HepG2 (cell line): Measurements from ENCODE around the gene PRDX2. TPM values are rescaled to one million over a fixed set of nuclear protein-coding genes. Genes with fewer than 3 reads are reported as not detected.

Experiments used
- ADNP ChIP-seq: sonication (generic); formaldehyde crosslinking; IDR thresholded peaks from 2 replicates; pipeline ENCODE4 v1.4.0; 2020; ENCODE audit warnings: missing genetic modification reagents
- ARID3A ChIP-seq: IDR thresholded peaks from 2 replicates; pipeline ENCODE4 v1.6.1; 2012; ENCODE audit warnings: low read depth, low read length, improper control_type of control experiment
- ATF7-NPFF ChIP-seq: sonication (generic); formaldehyde crosslinking; IDR thresholded peaks from 2 replicates; pipeline ENCODE4 v1.8.1; 2023; ENCODE audit warnings: mild to moderate bottlenecking, low read depth, missing genetic modification reagents, moderate library complexity
- CEBPZ ChIP-seq: IDR thresholded peaks from 2 replicates; pipeline ENCODE4 v1.6.1; 2012; ENCODE audit warnings: low read length, improper control_type of control experiment
- FOSL1 ChIP-seq: sonication (generic); formaldehyde crosslinking; IDR thresholded peaks from 2 replicates; pipeline ENCODE4 v1.9.0; 2021; ENCODE audit warnings: missing genetic modification reagents, borderline replicate concordance
- GABPA ChIP-seq, 2 experiments: IDR thresholded peaks; 2 replicates each; pipeline ENCODE4 v1.6.1; 2011 to 2016; ENCODE audit warnings: low read depth in 2 of 2, low read length in 1 of 2, missing biosample characterization in 1 of 2, missing genetic modification characterization in 1 of 2
- LCORL ChIP-seq, 2 experiments: fragments of 450-650 bp in 1 of 2; sonication (generic) in 1 of 2; formaldehyde crosslinking in 1 of 2; IDR thresholded peaks; 2 replicates each; pipeline versions ENCODE4 v1.5.0 to v1.6.1; 2017 to 2020; ENCODE audit warnings: antibody characterized with exemption in 1 of 2, missing genetic modification reagents in 1 of 2
- POLR2A ChIP-seq, 2 experiments: IDR thresholded peaks; 2 replicates each; pipeline ENCODE4 v1.6.1; 2011; ENCODE audit warnings: low read depth in 2 of 2, low read length in 2 of 2, mild to moderate bottlenecking in 1 of 2, moderate library complexity in 1 of 2; ENCODE audit not compliant: insufficient read depth in 1 of 2
- RBFOX2 ChIP-seq: fragments of 200-400 bp; formaldehyde crosslinking; IDR thresholded peaks from 2 replicates; pipeline ENCODE4 v1.6.1; 2017; ENCODE audit warnings: low read depth, mild to moderate bottlenecking, low read length
- SALL1 ChIP-seq: sonication (generic); formaldehyde crosslinking; IDR thresholded peaks from 2 replicates; pipeline ENCODE4 v1.8.0; 2022; ENCODE audit warnings: mild to moderate bottlenecking, missing genetic modification reagents
- SNAPC4 ChIP-seq: sonication (generic); formaldehyde crosslinking; IDR thresholded peaks from 2 replicates; pipeline ENCODE4 v1.4.0; 2020; ENCODE audit warnings: mild to moderate bottlenecking, missing genetic modification reagents
- ZNF326 ChIP-seq: sonication (generic); formaldehyde crosslinking; IDR thresholded peaks from 2 replicates; pipeline ENCODE4 v1.4.0; 2020; ENCODE audit warnings: missing genetic modification reagents, borderline replicate concordance
- ZNF503 ChIP-seq: sonication (generic); formaldehyde crosslinking; IDR thresholded peaks from 2 replicates; pipeline ENCODE4 v1.4.0; 2020; ENCODE audit warnings: missing genetic modification reagents
- ZNF740 ChIP-seq: sonication (generic); formaldehyde crosslinking; IDR thresholded peaks from 2 replicates; pipeline ENCODE4 v1.4.0; 2020; ENCODE audit warnings: missing genetic modification reagents
- ZSCAN20 ChIP-seq: sonication (generic); formaldehyde crosslinking; IDR thresholded peaks from 2 replicates; pipeline ENCODE4 v1.4.0; 2020; ENCODE audit warnings: missing genetic modification reagents, mild to moderate bottlenecking, borderline replicate concordance
- polyA plus RNA-seq, 8 experiments: library from polyadenylated mRNA; depleted of rRNA in 3 of 8; stranded (reverse) in 7 of 8; unstranded in 1 of 8; fragments of >200 nt; fragmentation: Illumina TruSeq in 4 of 8; extraction: Trizol in 4 of 8; gene quantifications; 2 replicates each; pipeline versions ENCODE4 v1.2.1 to v1.2.3, GENCODE V29; 2011 to 2016; ENCODE audit warnings: low read depth in 4 of 8, missing spikeins in 1 of 8, mixed read lengths in 1 of 8; ENCODE audit not compliant: insufficient read depth in 1 of 8
- total RNA-seq, 5 experiments: library from RNA; depleted of rRNA; stranded (reverse); fragments of >200 nt; fragmentation: Illumina TruSeq; extraction: Trizol; gene quantifications; 2 replicates each; pipeline ENCODE4 v1.2.3, GENCODE V29; 2016; ENCODE audit warnings: low read depth in 1 of 5

Gene PRDX2
- total and polyA plus RNA-seq, 2 of the 13 experiments (the other 11 are each of a cell fraction or from before 2014, with no cell fraction given), result 218 to 381 TPM

GRCh38 chr19:12777217-12778016, 24.2 kb downstream of the PRDX2 start (continued):
- TF ChIP-seq ARID3A (no peak), ZNF740 (CRISPR knock-in tag) (0 out of 2 replicates have a peak, but pooled peaks have one; percentile 31), ZNF503 (CRISPR knock-in tag) (no peak), CEBPZ (no peak), ZNF326 (CRISPR knock-in tag) (no peak), RBFOX2 (0 out of 2 replicates have a peak, but pooled peaks have one; percentile 7), POLR2A (IDR thresholded peaks at IDR 0.05; ENCODE audit: insufficient read depth in 1 of 2, low read depth in 2 of 2, low read length in 2 of 2) (no peak), GABPA (IDR thresholded peaks at IDR 0.05; ENCODE audit: low read depth, low read length) (no peak), GABPA (CRISPR knock-in tag; IDR thresholded peaks at IDR 0.05; ENCODE audit: low read depth) (no peak), FOSL1 (no peak), ATF7-NPFF (CRISPR knock-in tag) (no peak), SALL1 (peak; percentile 34; the same call in 1 of the 2 replicates), ZSCAN20 (CRISPR knock-in tag) (0 out of 2 replicates have a peak, but pooled peaks have one; percentile 51), SNAPC4 (CRISPR knock-in tag) (no peak), ADNP (CRISPR knock-in tag) (no peak), LCORL (IDR thresholded peaks at IDR 0.05) (no peak), LCORL (CRISPR knock-in tag; IDR thresholded peaks at IDR 0.05) (no peak)
